ENCODE data around the gene SRBD1.

SRBD1 gene, protein sequence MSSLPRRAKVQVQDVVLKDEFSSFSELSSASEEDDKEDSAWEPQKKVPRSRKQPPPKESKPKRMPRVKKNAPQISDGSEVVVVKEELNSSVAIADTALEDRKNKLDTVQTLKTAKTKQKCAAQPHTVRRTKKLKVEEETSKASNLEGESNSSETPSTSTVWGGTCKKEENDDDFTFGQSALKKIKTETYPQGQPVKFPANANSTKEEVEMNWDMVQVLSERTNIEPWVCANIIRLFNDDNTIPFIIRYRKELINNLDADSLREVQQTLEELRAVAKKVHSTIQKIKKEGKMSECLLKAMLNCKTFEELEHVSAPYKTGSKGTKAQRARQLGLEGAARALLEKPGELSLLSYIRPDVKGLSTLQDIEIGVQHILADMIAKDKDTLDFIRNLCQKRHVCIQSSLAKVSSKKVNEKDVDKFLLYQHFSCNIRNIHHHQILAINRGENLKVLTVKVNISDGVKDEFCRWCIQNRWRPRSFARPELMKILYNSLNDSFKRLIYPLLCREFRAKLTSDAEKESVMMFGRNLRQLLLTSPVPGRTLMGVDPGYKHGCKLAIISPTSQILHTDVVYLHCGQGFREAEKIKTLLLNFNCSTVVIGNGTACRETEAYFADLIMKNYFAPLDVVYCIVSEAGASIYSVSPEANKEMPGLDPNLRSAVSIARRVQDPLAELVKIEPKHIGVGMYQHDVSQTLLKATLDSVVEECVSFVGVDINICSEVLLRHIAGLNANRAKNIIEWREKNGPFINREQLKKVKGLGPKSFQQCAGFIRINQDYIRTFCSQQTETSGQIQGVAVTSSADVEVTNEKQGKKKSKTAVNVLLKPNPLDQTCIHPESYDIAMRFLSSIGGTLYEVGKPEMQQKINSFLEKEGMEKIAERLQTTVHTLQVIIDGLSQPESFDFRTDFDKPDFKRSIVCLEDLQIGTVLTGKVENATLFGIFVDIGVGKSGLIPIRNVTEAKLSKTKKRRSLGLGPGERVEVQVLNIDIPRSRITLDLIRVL

GRCh38 chr2:45611020-45611859 lies at the start of gene SRBD1:
SRBD1 (minus strand) TSS chr2:45611267; CDS start chr2:45605441, 5,826 bp downstream.
- Mint-ChIP-seq H3K36me3 (ENCODE audit: low read depth) (no peaks in the 10 kb centered on the region), H3K27me3 (ENCODE audit: low read depth, poor library complexity) (peaks cover 3% of the 10 kb centered on the region), H3K9me3 (no peaks in the 10 kb centered on the region), H3K4me3 (peak within 1 kb of the TSS; percentile 98), H3K27ac (peak within 1 kb of the TSS; percentile 98), H3K4me1 (peaks cover 64% of the 10 kb centered on the region)
- TF ChIP-seq, protein P1, sequence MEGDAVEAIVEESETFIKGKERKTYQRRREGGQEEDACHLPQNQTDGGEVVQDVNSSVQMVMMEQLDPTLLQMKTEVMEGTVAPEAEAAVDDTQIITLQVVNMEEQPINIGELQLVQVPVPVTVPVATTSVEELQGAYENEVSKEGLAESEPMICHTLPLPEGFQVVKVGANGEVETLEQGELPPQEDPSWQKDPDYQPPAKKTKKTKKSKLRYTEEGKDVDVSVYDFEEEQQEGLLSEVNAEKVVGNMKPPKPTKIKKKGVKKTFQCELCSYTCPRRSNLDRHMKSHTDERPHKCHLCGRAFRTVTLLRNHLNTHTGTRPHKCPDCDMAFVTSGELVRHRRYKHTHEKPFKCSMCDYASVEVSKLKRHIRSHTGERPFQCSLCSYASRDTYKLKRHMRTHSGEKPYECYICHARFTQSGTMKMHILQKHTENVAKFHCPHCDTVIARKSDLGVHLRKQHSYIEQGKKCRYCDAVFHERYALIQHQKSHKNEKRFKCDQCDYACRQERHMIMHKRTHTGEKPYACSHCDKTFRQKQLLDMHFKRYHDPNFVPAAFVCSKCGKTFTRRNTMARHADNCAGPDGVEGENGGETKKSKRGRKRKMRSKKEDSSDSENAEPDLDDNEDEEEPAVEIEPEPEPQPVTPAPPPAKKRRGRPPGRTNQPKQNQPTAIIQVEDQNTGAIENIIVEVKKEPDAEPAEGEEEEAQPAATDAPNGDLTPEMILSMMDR (IDR thresholded peaks at IDR 0.05): no peak
- peak; percentile 94 for DNase-seq

DNA sequence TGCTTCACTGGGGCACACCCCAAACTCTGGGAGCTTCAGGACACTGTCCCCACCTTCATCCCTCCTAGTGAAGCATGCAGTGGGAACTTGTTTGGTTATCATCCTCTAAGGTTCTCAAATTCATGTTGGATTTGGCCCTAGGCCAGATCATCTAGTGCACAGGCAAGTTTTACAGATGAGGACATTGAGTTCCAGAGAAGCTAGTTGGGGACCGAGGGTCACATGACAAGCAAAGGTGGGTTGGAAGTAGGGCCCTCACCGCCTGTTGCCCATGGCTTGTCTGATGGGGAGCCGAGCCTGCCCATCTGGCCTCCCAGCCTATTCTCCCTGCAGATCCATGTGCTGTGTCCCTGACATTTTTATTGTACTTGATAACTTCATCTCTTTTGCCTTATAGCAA lies 43.2 kb upstream of the SRBD1 start:
- peaks cover 19% of the 10 kb centered on the region for H3K4me1 Mint-ChIP-seq
- DNase-seq: no peak
- TF ChIP-seq, protein P1 (IDR thresholded peaks at IDR 0.05): no peak
- H3K27ac Mint-ChIP-seq: no peak overlapping the region
- H3K4me3 Mint-ChIP-seq: no peak overlapping the region
- H3K36me3 Mint-ChIP-seq (ENCODE audit: low read depth): no peaks in the 10 kb centered on the region
- peaks cover 59% of the 10 kb centered on the region for H3K27me3 Mint-ChIP-seq (ENCODE audit: low read depth, poor library complexity)
- H3K9me3 Mint-ChIP-seq: no peaks in the 10 kb centered on the region

DNA sequence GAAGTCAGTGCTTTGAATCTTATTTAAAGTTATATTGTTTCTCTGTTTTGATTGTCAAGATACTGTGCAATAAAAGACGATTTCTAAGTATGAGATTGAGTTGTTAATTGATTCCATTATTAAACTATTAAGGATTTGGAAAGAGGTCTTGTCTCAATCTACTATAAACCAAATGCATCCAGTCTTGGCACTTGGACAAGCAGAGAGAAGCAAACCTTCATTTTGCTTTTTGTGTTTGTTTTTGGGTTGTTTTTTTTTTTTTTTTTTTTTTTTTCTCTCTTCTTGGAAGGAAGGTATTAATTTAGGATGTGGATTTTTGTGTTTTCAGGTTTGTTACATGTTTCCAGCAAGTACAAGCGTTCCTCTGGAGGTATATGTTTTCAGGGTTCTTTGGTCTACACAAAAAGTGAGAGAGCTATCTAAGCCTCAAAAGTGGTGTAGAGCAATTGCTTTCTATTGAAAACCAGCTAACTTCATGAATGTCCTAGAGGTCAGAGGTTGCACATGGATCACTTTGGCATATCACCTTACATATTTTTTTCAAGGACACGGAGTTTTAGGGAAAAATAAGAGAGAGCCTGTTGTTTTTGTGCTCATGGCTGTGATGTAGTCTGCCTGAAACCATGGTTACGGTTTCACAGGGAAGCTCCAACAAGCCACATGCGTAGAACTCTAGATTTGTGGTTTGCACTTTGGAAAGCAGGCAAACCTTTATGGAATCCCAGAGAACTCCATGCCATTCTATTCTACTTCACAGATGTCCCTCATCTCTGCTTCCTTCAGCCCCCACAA lies 42.3 kb upstream of the SRBD1 start:
- Mint-ChIP-seq H3K4me3 (peak overlapping the region; percentile 86), H3K36me3 (ENCODE audit: low read depth) (no peaks in the 10 kb centered on the region), H3K27me3 (ENCODE audit: low read depth, poor library complexity) (peaks cover 68% of the 10 kb centered on the region), H3K4me1 (peaks cover 23% of the 10 kb centered on the region), H3K9me3 (no peaks in the 10 kb centered on the region), H3K27ac (no peak overlapping the region)
- DNase-seq: no peak
- TF ChIP-seq, protein P1 (IDR thresholded peaks at IDR 0.05): no peak

DNA sequence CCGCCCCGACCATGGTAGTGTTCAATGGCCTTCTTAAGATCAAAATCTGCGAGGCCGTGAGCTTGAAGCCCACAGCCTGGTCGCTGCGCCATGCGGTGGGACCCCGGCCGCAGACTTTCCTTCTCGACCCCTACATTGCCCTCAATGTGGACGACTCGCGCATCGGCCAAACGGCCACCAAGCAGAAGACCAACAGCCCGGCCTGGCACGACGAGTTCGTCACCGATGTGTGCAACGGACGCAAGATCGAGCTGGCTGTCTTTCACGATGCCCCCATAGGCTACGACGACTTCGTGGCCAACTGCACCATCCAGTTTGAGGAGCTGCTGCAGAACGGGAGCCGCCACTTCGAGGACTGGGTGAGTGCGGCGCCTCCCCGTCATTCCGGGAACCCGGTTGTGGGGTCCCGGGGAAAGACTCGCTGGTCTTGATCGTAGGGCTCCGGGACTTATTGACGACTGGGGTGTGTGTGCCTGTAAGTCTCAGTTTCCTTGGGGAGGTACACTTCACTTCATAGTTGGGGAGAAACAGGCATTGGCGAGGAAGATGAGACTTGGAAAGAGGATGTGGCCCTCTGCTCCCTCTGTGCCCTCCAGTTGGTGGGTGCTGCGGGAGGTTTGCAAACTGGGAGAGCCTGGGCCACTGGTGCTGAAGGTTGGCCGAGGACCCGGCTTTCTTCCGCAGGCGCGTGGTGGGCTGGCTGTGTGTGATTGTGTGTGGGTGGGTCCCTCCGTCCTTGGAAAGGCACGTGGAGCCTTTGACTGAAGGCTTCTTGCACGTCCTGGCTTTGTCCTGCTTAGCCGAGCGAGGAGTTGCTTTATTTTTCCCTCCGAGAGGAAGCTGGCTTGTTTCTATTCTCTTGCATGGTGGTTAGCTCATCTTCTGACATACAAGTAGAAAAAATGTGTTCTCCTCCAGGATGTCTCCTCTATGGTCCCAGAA lies 41.3 kb upstream of the SRBD1 start:
- Mint-ChIP-seq H3K9me3 (no peaks in the 10 kb centered on the region), H3K27ac (peak overlapping the region; percentile 29), H3K27me3 (ENCODE audit: low read depth, poor library complexity) (peaks cover 72% of the 10 kb centered on the region), H3K4me1 (peaks cover 23% of the 10 kb centered on the region), H3K4me3 (peak overlapping the region; percentile 86), H3K36me3 (ENCODE audit: low read depth) (no peaks in the 10 kb centered on the region)
- DNase-seq: peak; percentile 39
- TF ChIP-seq, protein P1 (IDR thresholded peaks at IDR 0.05): no peak
